K562 (cell line): ENCODE measurements around the gene HDAC5. TPM values are rescaled to one million over a fixed set of nuclear protein-coding genes. Genes with fewer than 3 reads are reported as not detected.
A peak's percentile ranks its signal among the peaks of the same experiment; 100 is the strongest.

Experiments
- ATAC-seq: fragments of 200-7000 bp; cut with Tn5 transposase; 3 replicates; pipeline ENCODE4 v1.9.1; 2020; ENCODE audit warnings: moderate library complexity
- BruUV-seq: library from RNA; stranded (reverse); fragments of 400-500 nt; replicated peaks from 2 replicates; lab custom pipeline; 2021; lab: Mats Ljungman, UMichigan
- CTCF ChIA-PET: fragments of 300-600 bp; formaldehyde crosslinking; extraction: SDS; loops from one replicate; lab custom pipeline; 2021; ENCODE audit warnings: low intra/inter-chr PET ratio; lab: Yijun Ruan, JAX
- POLR2A ChIA-PET: fragments of 300-600, 350-650 bp; sonication (Branson Sonifier 250); formaldehyde crosslinking; extraction: SDS; loops from one replicate; lab custom pipeline; 2021; ENCODE audit warnings: antibody characterized with exemption, inconsistent platforms; lab: Yijun Ruan, JAX
- DNase-seq, 4 experiments: peaks; one replicate each; pipeline versions ENCODE4 v3.0.0 to v3.0.0-alpha.2; 2011 to 2018; ENCODE audit warnings: low spot score in 3 of 4, mixed read lengths in 3 of 4; ENCODE audit errors: extremely low read depth in 1 of 4
- FAIRE-seq: peaks from 2 replicates; lab custom pipeline; 2011; peaks lifted over from hg19 to GRCh38; lab: Jason Lieb, UNC
- H2AFZ ChIP-seq: 2 replicates; pipeline ENCODE4 v1.6.0; 2011; ENCODE audit warnings: low read depth, low read length, control low read depth, inconsistent platforms
- H3K27ac ChIP-seq: fragments of 200-600 bp; 3 replicates; pipeline ENCODE4 v1.8.0; 2011; ENCODE audit warnings: low read depth, mild to moderate bottlenecking, control low read depth, inconsistent platforms, low read length, moderate library complexity, mixed read lengths; ENCODE audit errors: extremely low read depth
- H3K27me3 ChIP-seq, 2 experiments: fragments of 300-600 bp in 1 of 2; 2 replicates in 1 of 2; 3 replicates in 1 of 2; pipeline versions ENCODE4 v1.6.0 to v1.8.0; 2011; ENCODE audit warnings: inconsistent platforms in 2 of 2, low read length in 2 of 2, mild to moderate bottlenecking in 1 of 2, mixed read lengths in 1 of 2, moderate library complexity in 1 of 2; ENCODE audit not compliant: control insufficient read depth in 2 of 2, insufficient read depth in 2 of 2
- H3K36me3 ChIP-seq: fragments of 300-600 bp; 3 replicates; pipeline ENCODE4 v1.8.0; 2011; ENCODE audit warnings: mild to moderate bottlenecking, low read length, inconsistent platforms; ENCODE audit not compliant: control insufficient read depth, insufficient read depth
- H3K4me1 ChIP-seq, 2 experiments: fragments of 200-600 bp in 1 of 2; replicated peaks in 1 of 2; 2 replicates in 1 of 2; 3 replicates in 1 of 2; pipeline versions ENCODE4 v1.5.1 to v1.8.0; 2011; ENCODE audit warnings: inconsistent platforms in 2 of 2, low read length in 2 of 2, mild to moderate bottlenecking in 1 of 2, mixed read lengths in 1 of 2, moderate library complexity in 1 of 2; ENCODE audit not compliant: control insufficient read depth in 2 of 2, insufficient read depth in 2 of 2
- H3K4me2 ChIP-seq: 2 replicates; pipeline ENCODE4 v1.6.1; 2011; ENCODE audit warnings: low read length, control low read depth, inconsistent platforms, mixed read lengths; ENCODE audit not compliant: insufficient read depth
- H3K4me3 ChIP-seq: fragments of 200-600 bp; sonication (generic), shearing (Covaris generic); 2 replicates; pipeline ENCODE4 v1.5.1; 2016; ENCODE audit warnings: control low read depth, inconsistent platforms
- H3K79me2 ChIP-seq: fragments of 200-600 bp; 3 replicates; pipeline ENCODE4 v1.8.0; 2011; ENCODE audit warnings: low read length, inconsistent platforms; ENCODE audit not compliant: control insufficient read depth, insufficient read depth
- H3K9ac ChIP-seq, 2 experiments: 2 replicates each; pipeline versions ENCODE4 v1.6.0 to v1.6.1; 2011; ENCODE audit warnings: low read depth in 2 of 2, low read length in 2 of 2, control low read depth in 1 of 2, inconsistent platforms in 1 of 2, mild to moderate bottlenecking in 1 of 2, mixed read lengths in 1 of 2; ENCODE audit not compliant: insufficient read depth in 1 of 2
- H3K9me1 ChIP-seq: one replicate; pipeline ENCODE4 v1.6.0; 2011; ENCODE audit warnings: inconsistent platforms, mild to moderate bottlenecking, low read length, moderate library complexity; ENCODE audit not compliant: control insufficient read depth, insufficient read depth
- H3K9me3 ChIP-seq: replicated peaks from 2 replicates; pipeline ENCODE4 v1.5.1; 2011; ENCODE audit warnings: low read depth, low read length, inconsistent platforms; ENCODE audit not compliant: control insufficient read depth, insufficient read depth
- H4K20me1 ChIP-seq: replicated peaks from 2 replicates; pipeline ENCODE4 v1.6.1; 2011; ENCODE audit warnings: low read length, inconsistent platforms, mixed read lengths; ENCODE audit not compliant: control insufficient read depth, insufficient read depth
- CC2D1A ChIP-seq: fragments of 450-650 bp; IDR thresholded peaks from 2 replicates; pipeline ENCODE4 v1.6.1; 2017; ENCODE audit warnings: mild to moderate bottlenecking
- GATA2 ChIP-seq: sonication (generic); formaldehyde crosslinking; IDR thresholded peaks from 2 replicates; pipeline ENCODE4 v1.4.0; 2020; ENCODE audit warnings: mild to moderate bottlenecking, missing genetic modification reagents
- KAT7 ChIP-seq: sonication (generic); formaldehyde crosslinking; IDR thresholded peaks from 2 replicates; pipeline ENCODE4 v1.8.0; 2022; ENCODE audit warnings: missing genetic modification reagents, mild to moderate bottlenecking, borderline replicate concordance
- NR3C1 ChIP-seq: sonication (generic); formaldehyde crosslinking; IDR thresholded peaks from 2 replicates; pipeline ENCODE4 v1.8.1; 2022; ENCODE audit warnings: missing genetic modification reagents
- POU5F1 ChIP-seq: fragments of 150-350 bp; IDR thresholded peaks from 2 replicates; pipeline ENCODE4 v1.6.1; 2014; ENCODE audit warnings: borderline replicate concordance, low read length, low read depth, mild to moderate bottlenecking; ENCODE audit not compliant: partially characterized antibody
- REST ChIP-seq, 2 experiments: fragments of 450-650 bp; formaldehyde crosslinking in 1 of 2; IDR thresholded peaks; 2 replicates each; pipeline versions ENCODE4 v1.4.0 to v1.6.1; 2014 to 2020; ENCODE audit warnings: mild to moderate bottlenecking in 2 of 2, borderline replicate concordance in 1 of 2, low read depth in 1 of 2
- SMC3 ChIP-seq: conservative IDR thresholded peaks from 2 replicates; pipeline ENCODE4 v1.6.1; 2011; ENCODE audit warnings: low read depth, low read length, improper control_type of control experiment; ENCODE audit not compliant: insufficient read depth
- SRSF9 ChIP-seq: fragments of 200-400 bp; formaldehyde crosslinking; IDR thresholded peaks from 2 replicates; pipeline ENCODE4 v1.6.1; 2017; ENCODE audit warnings: low read depth, low read length, borderline replicate concordance
- VEZF1 ChIP-seq: fragments of 200-800 bp; sonication (Bioruptor generic); IDR thresholded peaks from 2 replicates; pipeline ENCODE4 v1.6.1; 2017; ENCODE audit warnings: missing genetic modification characterization, missing compliant biosample characterization
- ZNF121 ChIP-seq: sonication (generic); formaldehyde crosslinking; conservative IDR thresholded peaks from 2 replicates; pipeline ENCODE4 v1.8.0; 2022; ENCODE audit warnings: missing genetic modification reagents
- WGBS: fragments of 100-300 bp; shearing (Covaris generic); methylation state at CpG from one replicate; pipeline ENCODE4 v1.1.6; 2016; ENCODE audit warnings: low coverage, mixed read lengths; ENCODE audit not compliant: insufficient coverage; ENCODE audit errors: missing lambda C conversion rate; 5-methylcytosine and 5-hydroxymethylcytosine counted together
- in situ Hi-C: fragments of 300-500 bp; cut with MboI; formaldehyde crosslinking; loops from 4 replicates; pipeline ENCODE4 v1.15.0; 2018; ENCODE audit warnings: inconsistent platforms, mixed read lengths
- intact Hi-C: fragments of 100-400 bp; cut with micrococcal nuclease; formaldehyde crosslinking; loops from 2 replicates; pipeline ENCODE4 v1.14.2; 2022
- polyA plus RNA-seq, 8 experiments: library from polyadenylated mRNA; depleted of rRNA in 4 of 8; stranded (reverse) in 5 of 8; unstranded in 3 of 8; fragments of >200 nt; fragmentation: Nextera tagmentation in 2 of 8; fragmentation: Illumina TruSeq in 1 of 8; extraction: Ambion mirVana in 2 of 8; extraction: Trizol in 1 of 8; gene quantifications; 2 replicates each; pipeline versions ENCODE4 v1.2.1 to v1.2.3, GENCODE V29; 2011 to 2014; ENCODE audit warnings: inconsistent platforms in 1 of 8, missing spikeins in 1 of 8
- total RNA-seq, 7 experiments: library from RNA; depleted of rRNA in 6 of 7; stranded (reverse); fragments of >200 nt in 6 of 7; fragmentation: Illumina TruSeq in 2 of 7; extraction: Trizol in 2 of 7; gene quantifications; 2 replicates each; pipeline versions ENCODE4 v1.2.1 to v1.2.3, GENCODE V29; 2011 to 2021; ENCODE audit warnings: low replicate concordance in 1 of 7

Gene HDAC5
- total and polyA plus RNA-seq, 9 of the 15 experiments (the other 6 are each of a cell fraction or from before 2014, with no cell fraction given): 0.45 to 26.2 (median 16.4) TPM

DNA sequence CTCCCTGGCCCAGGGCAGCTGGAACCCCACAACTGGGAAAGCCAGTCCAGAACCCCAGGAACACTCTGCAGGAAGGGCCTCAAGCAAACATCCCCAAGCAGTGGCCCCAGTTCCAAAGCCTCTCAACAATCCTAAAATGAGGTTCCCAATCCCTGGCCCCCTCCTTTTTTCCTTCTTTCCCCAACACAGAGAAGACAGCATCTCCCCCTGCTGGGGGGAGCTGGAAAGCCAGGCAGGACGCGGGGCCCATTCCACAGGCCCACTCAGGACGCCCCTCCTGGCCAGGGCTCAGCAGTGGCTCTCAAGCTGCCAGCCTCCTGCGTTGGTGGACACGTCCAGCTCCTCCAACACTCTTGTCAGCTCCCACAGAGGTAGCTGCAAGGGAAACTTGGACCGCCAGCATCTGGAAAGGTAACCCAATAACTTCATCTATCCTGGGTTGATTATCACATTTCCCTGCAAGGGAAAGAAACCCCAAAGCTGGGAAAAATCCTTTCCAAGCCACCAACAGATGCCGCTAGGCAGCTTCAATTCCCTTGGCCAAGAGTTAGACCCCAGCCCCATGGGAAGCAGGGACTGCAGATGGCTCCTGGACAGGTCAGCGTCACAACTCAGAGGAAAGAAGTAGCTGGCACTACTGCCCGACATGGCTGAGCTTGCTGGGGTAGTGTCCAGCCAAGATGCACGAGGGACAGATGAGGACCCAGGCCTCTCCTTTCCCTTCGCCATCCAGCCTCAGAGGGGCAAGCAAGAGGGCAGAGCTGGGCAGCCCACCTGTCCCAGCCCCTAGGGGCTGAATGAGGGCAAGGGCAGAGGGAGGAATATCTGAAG lies 7.6 kb downstream of the HDAC5 start:
- Histone ChIP-seq H3K9me1 (peaks cover 6% of the 10 kb centered on the region), H3K27ac (no peak overlapping the region), H4K20me1 (peaks cover 23% of the 10 kb centered on the region; the same call in 1 of the 2 replicates), H3K27me3 (no peaks in the 10 kb centered on the region), H3K9me3 (no peaks in the 10 kb centered on the region), H3K79me2 (peaks cover 5% of the 10 kb centered on the region; the same call in 1 of the 3 replicates), H3K4me1 (peaks cover 21 to 52% of the 10 kb centered on the region in 2 experiments), H3K4me3 (no peak overlapping the region), H3K4me2 (no peak overlapping the region), H3K9ac (peak overlapping the region in 1 of 2 experiments; percentile 54; a peak in 1 of 4 replicates), H3K36me3 (no peaks in the 10 kb centered on the region; the same call in 2 of the 3 replicates), H2AFZ (no peak overlapping the region)
- in situ Hi-C loops: no loop called here
- 29% methylated on average over 11 of the region's 11 CpGs for WGBS
- BruUV-seq: no TSS peak
- intact Hi-C loops: no loop called here
- peak; percentile 71 to 75 (median 72) for DNase-seq
- ChIA-PET POLR2A (interaction anchor here (0.5 to 5.8 kb wide), 12 partner anchors 6 to 200 kb away, joined by 3 to 49 read pairs (median 3); partner anchors contain the start of gene HDAC5), CTCF (interaction anchor here (0.7 to 0.9 kb wide), 2 partner anchors 172 to 241 kb away, joined by 3 to 4 read pairs; no protein-coding TSS in a partner anchor)
- no peak for FAIRE-seq
- ATAC-seq: peak; percentile 66
- TF ChIP-seq REST (IDR thresholded peaks at IDR 0.05; ENCODE audit: borderline replicate concordance): peak; percentile 63; the same call in 1 of the 2 replicates
- no peak for TF ChIP-seq REST (CRISPR knock-in tag; IDR thresholded peaks at IDR 0.05; ENCODE audit: low read depth)
- TF ChIP-seq VEZF1 (CRISPR knock-in tag): peak; percentile 76
- no peak for TF ChIP-seq SRSF9
- 0 out of 2 replicates have a peak, but pooled peaks have one; percentile 40 for TF ChIP-seq KAT7
- no peak for TF ChIP-seq CC2D1A
- TF ChIP-seq SMC3: peak; percentile 75
- no peak for TF ChIP-seq NR3C1 (CRISPR knock-in tag)
- TF ChIP-seq ZNF121 (CRISPR knock-in tag): no peak
- no peak for TF ChIP-seq GATA2 (CRISPR knock-in tag)
- no peak for TF ChIP-seq POU5F1
